SU-DHL-6 (cell line): ENCODE measurements around the gene CHSY3.

ENCODE experiments used
- H2AFZ ChIP-seq: fragments of 200-600 bp; sonication (generic); 2 replicates; pipeline ENCODE4 v1.6.1; 2014; ENCODE audit warnings: low read depth, mild to moderate bottlenecking, moderate library complexity, mixed read lengths, antibody characterized with exemption, low read length; ENCODE audit not compliant: severe bottlenecking
- H3F3A ChIP-seq: fragments of 200-600 bp; shearing (Covaris generic); 2 replicates; pipeline ENCODE4 v1.6.0; 2016; ENCODE audit warnings: antibody characterized with exemption, mild to moderate bottlenecking; ENCODE audit not compliant: insufficient read depth
- H3K27ac ChIP-seq: fragments of 200-600 bp; sonication (generic); 2 replicates; pipeline ENCODE4 v1.5.1; 2016; ENCODE audit warnings: low read depth, mild to moderate bottlenecking, low read length, moderate library complexity, mixed read lengths
- H3K27me3 ChIP-seq: fragments of 200-600 bp; sonication (generic), shearing (Covaris generic); 2 replicates; pipeline ENCODE4 v1.6.0; 2014; ENCODE audit warnings: mild to moderate bottlenecking, low read length
- H3K36me3 ChIP-seq: fragments of 200-600 bp; sonication (generic); 2 replicates; pipeline ENCODE4 v1.6.1; 2014; ENCODE audit warnings: mild to moderate bottlenecking, low read length, mixed read lengths
- H3K4me2 ChIP-seq: fragments of 300-600, 200-600 bp; shearing (Covaris generic), sonication (generic); 2 replicates; pipeline ENCODE4 v1.6.0; 2014; ENCODE audit warnings: low read length, low read depth, mild to moderate bottlenecking; ENCODE audit not compliant: poor library complexity, severe bottlenecking
- H3K4me3 ChIP-seq: fragments of 200-600 bp; sonication (generic); 2 replicates; pipeline ENCODE4 v1.5.1; 2014; ENCODE audit warnings: antibody characterized with exemption, low read length, mild to moderate bottlenecking, mixed read lengths; ENCODE audit not compliant: insufficient read depth, poor library complexity, severe bottlenecking
- H3K79me2 ChIP-seq: fragments of 200-600 bp; sonication (generic); 2 replicates; pipeline ENCODE4 v1.6.1; 2014; ENCODE audit warnings: mild to moderate bottlenecking, low read length, moderate library complexity; ENCODE audit not compliant: insufficient read depth
- H3K9ac ChIP-seq: fragments of 200-600 bp; sonication (generic); 2 replicates; pipeline ENCODE4 v1.7.0; 2014; ENCODE audit warnings: mild to moderate bottlenecking, low read length
- H3K9me2 ChIP-seq: fragments of 200-600 bp; sonication (generic); replicated peaks from 2 replicates; pipeline ENCODE4 v1.6.1; 2014; ENCODE audit warnings: low read length; ENCODE audit not compliant: insufficient read depth
- H3K9me3 ChIP-seq: fragments of 200-600 bp; sonication (generic); 2 replicates; pipeline ENCODE4 v1.6.1; 2014; ENCODE audit warnings: low read length, mixed read lengths; ENCODE audit not compliant: insufficient read depth
- H4K20me1 ChIP-seq: fragments of 200-600 bp; sonication (generic); 2 replicates; pipeline ENCODE4 v1.6.1; 2014; ENCODE audit warnings: low read depth, mild to moderate bottlenecking, antibody characterized with exemption, low read length, moderate library complexity, mixed read lengths
- CTCF ChIP-seq: fragments of 200-600 bp; sonication (generic); IDR thresholded peaks from one replicate; pipeline ENCODE4 v1.5.1; 2017; ENCODE audit warnings: antibody characterized with exemption, mild to moderate bottlenecking, low read length, moderate library complexity; ENCODE audit not compliant: insufficient read depth, poor library complexity, severe bottlenecking
- EZH2phosphoT487 ChIP-seq: fragments of 200-600 bp; sonication (generic), shearing (Covaris generic); conservative IDR thresholded peaks from 2 replicates; pipeline ENCODE4 v1.6.1; 2018; ENCODE audit warnings: mild to moderate bottlenecking, antibody characterized with exemption, low read length, moderate library complexity, mixed read lengths

The CHSY3 gene

GRCh38 chr5:130111746-130112145 is 207.5 kb downstream of the CHSY3 start:
- Histone ChIP-seq H3K9ac (no peak overlapping the region), H3K79me2 (no peaks in the 10 kb centered on the region), H3F3A (no peaks in the 10 kb centered on the region), H3K4me2 (no peak overlapping the region), H3K27me3 (no peaks in the 10 kb centered on the region), H4K20me1 (no peaks in the 10 kb centered on the region), H3K9me3 (no peaks in the 10 kb centered on the region), H3K4me3 (no peak overlapping the region), H3K27ac (no peak overlapping the region), H2AFZ (no peak overlapping the region), H3K36me3 (no peaks in the 10 kb centered on the region), H3K9me2 (no peaks in the 10 kb centered on the region)
- TF ChIP-seq CTCF (no peak), EZH2phosphoT487 (no peak)

GRCh38 chr5:130112246-130112645 is 208.0 kb downstream of the CHSY3 start:
- no peaks in the 10 kb centered on the region for H4K20me1 ChIP-seq
- no peaks in the 10 kb centered on the region for H3K9me3 ChIP-seq
- no peak overlapping the region for H3K9ac ChIP-seq
- H3F3A ChIP-seq: no peaks in the 10 kb centered on the region
- no peak overlapping the region for H3K4me3 ChIP-seq
- no peak for TF ChIP-seq EZH2phosphoT487
- H3K9me2 ChIP-seq: no peaks in the 10 kb centered on the region
- no peaks in the 10 kb centered on the region for H3K79me2 ChIP-seq
- no peak overlapping the region for H3K4me2 ChIP-seq
- H2AFZ ChIP-seq: no peak overlapping the region
- H3K36me3 ChIP-seq: no peaks in the 10 kb centered on the region
- no peak overlapping the region for H3K27ac ChIP-seq
- H3K27me3 ChIP-seq: no peaks in the 10 kb centered on the region

GRCh38 chr5:130115686-130116085 is 211.4 kb downstream of the CHSY3 start:
- Histone ChIP-seq H2AFZ (no peak overlapping the region), H3K9me3 (no peaks in the 10 kb centered on the region), H3K4me3 (no peak overlapping the region), H3K36me3 (no peaks in the 10 kb centered on the region), H3K79me2 (no peaks in the 10 kb centered on the region), H3K4me2 (no peak overlapping the region), H3K27me3 (no peaks in the 10 kb centered on the region), H3K9me2 (no peaks in the 10 kb centered on the region), H3K27ac (no peak overlapping the region), H4K20me1 (no peaks in the 10 kb centered on the region), H3F3A (no peaks in the 10 kb centered on the region), H3K9ac (no peak overlapping the region)
- TF ChIP-seq EZH2phosphoT487: no peak
- TF ChIP-seq CTCF: no peak

- Histone ChIP-seq H3K27me3 (no peaks in the 10 kb centered on the region), H3K36me3 (no peaks in the 10 kb centered on the region), H3F3A (no peaks in the 10 kb centered on the region), H3K9me3 (no peaks in the 10 kb centered on the region), H4K20me1 (no peaks in the 10 kb centered on the region), H3K4me2 (no peak overlapping the region), H3K9ac (no peak overlapping the region), H3K4me3 (no peak overlapping the region), H3K9me2 (no peaks in the 10 kb centered on the region), H3K79me2 (no peaks in the 10 kb centered on the region), H2AFZ (no peak overlapping the region), H3K27ac (no peak overlapping the region)
- TF ChIP-seq CTCF: no peak
- no peak for TF ChIP-seq EZH2phosphoT487
These were observed 212.2 kb downstream of the CHSY3 start for GRCh38 chr5:130116462-130116861.
